Suppressor macrophage treated with lipopolysaccharide for 1 hour (primary cell): ENCODE measurements around the gene DALRD3.

Source experiments
- DNase-seq, 3 donors: peaks; one replicate each; pipeline ENCODE4 v3.0.0-alpha.2; 2020 to 2022

Gene DALRD3

DNA sequence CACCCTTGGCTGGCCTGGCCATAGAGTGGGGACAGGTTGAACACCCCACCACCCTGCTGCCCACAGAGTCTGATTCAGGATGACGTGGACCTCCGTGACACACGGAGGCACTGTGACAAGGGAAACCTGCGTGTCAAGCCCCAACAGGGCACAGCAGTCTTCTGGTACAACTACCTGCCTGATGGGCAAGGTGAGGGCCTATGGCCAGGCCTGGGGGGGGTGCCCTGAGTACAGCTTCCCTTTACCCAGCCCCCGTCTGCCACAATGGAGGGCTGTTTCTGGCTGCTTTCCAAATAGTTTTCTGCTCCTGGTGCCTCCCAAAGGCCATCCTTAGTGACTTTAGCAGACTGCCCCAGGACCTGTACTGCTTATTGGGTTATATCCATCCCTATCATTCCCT lies 12.4 kb downstream of the DALRD3 start:
- DNase-seq: no peak

DNA sequence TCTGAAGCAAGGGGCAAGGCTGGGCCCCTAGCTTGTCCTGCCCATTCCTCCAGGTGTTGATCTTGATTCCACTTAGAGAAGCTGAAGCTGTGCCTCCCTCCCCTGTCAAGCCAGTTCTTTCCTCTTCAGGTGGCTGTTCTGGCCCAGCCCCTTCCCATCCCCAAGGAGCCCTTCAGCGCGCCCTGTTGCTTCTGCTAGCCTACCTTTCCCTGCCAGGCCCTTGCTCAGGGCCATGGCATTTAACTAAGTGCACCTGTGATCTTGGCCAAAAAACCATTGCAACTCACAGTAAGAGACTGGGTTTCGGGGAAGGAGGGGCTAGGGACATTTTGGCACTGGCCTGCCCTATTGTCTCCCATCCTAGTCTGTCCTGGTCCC lies 13.1 kb downstream of the DALRD3 start:
- DNase-seq: no peak

GRCh38 chr3:49004352-49005302 lies 13.8 kb downstream of the DALRD3 start:
- DNase-seq: peak in 1 of 3 donors; percentile 30

GRCh38 chr3:49001155-49001554 lies 17.2 kb downstream of the DALRD3 start:
- no peak for DNase-seq

GRCh38 chr3:48999085-48999858 lies 19.1 kb downstream of the DALRD3 start:
- DNase-seq: no peak

DNA sequence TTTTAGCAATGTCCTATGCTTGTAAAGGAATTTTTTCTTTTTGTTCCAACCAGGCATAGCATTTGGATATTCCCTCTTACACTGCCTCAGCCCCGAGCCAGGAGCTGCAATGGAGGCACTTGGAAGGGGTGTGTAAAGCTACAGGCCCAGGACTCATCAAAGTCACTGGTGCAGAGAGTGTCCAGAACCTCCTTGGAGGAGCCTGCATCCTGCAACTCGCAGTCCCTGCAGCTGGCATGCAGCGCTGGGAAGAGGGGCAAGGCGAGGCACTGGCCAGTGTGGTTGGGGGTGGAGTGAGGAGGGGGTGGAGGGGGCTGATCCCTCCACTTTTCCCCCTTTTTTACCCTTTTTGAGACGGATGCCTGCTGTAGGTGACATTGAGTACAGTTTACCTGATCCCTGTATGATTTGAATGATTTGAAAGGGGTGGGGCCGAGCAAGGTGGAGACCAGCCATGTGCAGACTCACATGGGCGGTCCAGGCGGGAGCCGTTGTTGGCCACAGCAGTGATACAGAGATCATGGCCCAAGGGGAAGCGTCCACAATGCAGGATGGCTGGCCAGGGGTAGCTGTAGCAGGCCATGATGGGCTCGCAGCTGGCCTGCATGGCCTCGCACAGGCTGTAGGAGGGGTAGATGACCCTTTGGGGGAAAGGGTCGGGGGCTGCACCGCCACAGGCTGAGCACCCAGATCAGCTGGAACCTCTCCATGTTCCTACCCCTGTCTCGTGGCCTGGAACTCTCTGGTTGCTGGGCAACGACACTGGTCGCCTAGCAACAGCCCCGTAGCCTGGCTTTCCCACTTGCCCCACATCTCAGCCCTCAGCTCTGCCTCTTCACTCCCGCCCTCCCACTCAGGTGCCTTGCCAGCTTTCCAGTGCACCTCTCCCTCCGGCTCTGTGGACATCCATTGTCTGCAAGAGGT lies 20.4 kb downstream of the DALRD3 start:
- no peak for DNase-seq

DNA sequence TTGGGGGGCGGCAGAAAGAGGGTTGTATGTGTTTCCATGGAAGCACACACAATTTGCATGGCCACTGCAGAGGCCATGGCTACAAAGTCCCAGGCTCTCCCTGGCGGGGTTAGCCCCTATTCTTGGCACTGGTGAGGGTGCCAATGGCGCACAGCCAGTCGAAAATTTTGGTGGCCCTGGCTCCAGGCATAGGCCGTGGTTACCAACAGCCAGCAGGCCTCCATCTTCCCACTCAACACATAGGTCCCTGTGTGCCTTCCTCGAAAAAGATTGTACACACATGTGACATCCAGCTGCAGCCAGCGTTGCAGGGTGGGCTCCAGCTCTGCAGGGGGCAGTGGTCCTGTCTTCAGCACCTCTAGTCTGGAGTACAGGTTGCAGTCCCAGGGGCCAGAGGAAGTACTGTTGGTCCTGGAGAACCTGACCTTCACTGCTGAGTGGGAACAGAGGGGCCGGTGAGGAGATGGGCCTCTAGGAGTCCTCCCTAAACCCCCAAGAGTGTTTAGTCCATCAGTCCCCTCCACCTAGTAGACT lies 21.2 kb downstream of the DALRD3 start:
- DNase-seq: no peak

- no peak for DNase-seq
Measured at GRCh38 chr3:48996640-48997039, 21.7 kb downstream of the DALRD3 start.

GRCh38 chr3:48993834-48994233 lies 24.5 kb downstream of the DALRD3 start:
- DNase-seq: peak in 2 of 3 donors; percentile 22 to 40

- DNase-seq: no peak
Measured at GRCh38 chr3:48991851-48992545, 26.4 kb downstream of the DALRD3 start.

DNA sequence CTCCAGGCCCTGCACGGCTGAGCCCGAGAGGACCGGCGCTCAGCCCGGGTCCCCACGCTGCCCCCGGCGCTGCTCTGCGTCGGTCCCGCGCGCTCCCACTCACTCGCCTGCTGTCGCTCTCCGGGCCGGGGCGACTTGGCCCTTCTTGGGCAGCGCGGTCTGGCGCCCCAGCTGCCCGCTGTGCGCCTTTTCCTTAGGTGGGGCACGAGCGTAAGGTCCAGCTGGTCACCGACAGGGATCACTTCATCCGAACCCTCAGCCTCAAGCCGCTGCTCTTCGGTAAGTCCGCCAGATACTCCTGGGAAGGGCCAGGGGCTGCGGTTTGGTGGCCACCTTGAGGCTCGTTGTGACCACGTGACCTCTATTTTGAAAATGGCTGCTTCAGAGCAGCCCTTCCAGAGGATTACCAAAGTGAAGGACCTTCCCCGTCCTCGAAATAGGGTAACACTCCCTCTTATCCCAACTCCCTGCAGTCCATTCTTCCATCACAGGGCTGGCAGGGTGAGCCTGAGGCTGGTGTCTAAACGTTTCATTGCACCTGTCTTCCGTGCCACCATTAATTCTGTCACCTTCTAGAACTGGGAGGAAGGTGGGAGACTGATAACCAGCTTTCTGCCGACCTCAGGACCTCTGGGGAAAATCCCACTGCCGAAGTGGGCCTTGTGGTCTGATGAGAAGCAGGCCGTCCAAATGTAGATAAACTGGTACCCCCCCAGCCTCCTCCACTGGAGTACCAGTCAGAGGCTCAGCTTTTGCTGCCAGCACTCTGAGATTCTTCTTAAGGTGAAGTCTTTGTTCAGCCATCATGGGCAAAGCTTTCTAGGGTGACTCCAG lies 27.5 kb downstream of the DALRD3 start:
- peak in 2 of 3 donors; percentile 35 to 45 for DNase-seq

- DNase-seq: peak; percentile 87 to 91 (median 90)
Measured at GRCh38 chr3:48989796-48990635, 28.4 kb downstream of the DALRD3 start, which contains the start of gene P4HTM. Gene P4HTM, plus strand, starts transcription at chr3:48990241. Its CDS starts 16 bp downstream, at chr3:48990257.

DNA sequence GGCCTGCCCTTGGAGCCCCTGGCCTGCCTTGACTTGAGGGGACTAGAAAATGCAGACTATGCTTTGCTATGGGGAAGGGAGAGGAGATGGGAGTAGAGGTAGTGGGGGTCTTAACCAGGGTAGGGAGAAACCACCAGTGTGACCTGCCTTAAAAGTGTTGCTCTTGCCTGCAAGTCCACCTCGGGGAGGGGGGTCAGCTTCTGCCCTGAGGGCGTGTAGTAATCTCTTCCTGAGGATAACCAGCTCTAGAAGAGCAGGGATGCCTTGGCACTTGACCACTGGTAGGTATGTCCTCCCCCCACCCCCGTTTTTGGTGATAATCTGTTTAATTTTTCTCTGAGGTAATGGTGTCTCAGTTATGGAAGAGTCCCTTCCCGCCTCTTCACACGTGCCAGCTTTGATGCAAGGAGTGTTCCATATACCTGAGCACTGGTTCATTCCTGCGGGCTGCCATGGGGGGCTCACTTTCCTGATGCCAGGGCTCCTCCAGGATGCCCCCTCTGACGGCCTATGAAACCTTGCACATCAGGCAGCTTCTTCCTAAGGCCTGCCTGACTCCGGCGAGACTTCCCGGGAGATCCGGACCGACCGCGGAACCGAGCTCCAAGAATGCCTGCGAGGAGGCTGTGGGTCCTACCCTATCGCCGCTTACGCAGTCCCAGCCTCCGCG lies 29.1 kb downstream of the DALRD3 start:
- no peak for DNase-seq

DNA sequence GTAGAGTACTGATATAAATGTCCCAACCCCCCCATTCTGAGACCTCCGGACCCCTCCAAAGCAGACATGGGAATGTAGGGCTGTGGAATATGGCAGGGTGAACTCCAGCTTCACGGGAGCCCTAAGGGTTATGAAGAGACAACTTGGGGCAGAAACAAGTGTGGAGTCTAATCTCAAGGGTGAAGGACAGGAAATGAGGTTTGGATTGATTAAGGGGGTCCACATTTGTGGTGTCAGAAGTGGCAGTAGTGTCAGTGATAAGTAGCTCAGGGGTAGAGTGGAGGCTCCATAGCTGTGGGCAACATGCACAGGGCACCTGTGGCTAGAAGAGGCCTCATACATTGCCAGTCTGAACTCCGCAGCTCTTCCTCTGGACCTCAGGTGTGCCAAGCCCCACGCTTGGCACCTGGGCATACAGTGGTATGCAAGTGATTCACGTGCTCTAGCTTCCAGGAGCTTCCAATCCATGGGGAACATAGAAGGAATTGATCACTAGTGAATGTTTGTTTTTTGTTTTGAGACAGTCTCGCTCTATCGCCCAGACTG lies 32.5 kb downstream of the DALRD3 start:
- no peak for DNase-seq

DNA sequence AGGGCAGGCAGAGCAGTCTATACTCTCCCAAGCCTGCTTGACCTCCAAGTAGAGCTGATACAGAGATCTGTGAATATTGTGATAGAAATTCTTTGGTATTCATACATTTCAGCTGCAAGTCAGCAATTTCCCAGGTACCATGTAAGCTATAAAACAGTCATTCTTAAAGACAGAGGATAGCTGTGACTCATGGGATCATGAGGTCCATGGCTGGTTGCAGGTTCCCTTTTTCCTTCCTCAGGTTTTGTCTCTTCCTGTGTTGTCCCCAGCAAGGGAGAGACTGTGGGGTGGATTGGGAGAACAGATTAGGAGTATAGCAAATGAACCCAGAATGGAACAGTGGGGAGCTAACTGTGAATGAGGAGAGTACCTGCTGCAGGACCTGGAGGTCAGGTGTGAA lies 33.7 kb downstream of the DALRD3 start:
- DNase-seq: peak; percentile 68 to 78 (median 76)

DNA sequence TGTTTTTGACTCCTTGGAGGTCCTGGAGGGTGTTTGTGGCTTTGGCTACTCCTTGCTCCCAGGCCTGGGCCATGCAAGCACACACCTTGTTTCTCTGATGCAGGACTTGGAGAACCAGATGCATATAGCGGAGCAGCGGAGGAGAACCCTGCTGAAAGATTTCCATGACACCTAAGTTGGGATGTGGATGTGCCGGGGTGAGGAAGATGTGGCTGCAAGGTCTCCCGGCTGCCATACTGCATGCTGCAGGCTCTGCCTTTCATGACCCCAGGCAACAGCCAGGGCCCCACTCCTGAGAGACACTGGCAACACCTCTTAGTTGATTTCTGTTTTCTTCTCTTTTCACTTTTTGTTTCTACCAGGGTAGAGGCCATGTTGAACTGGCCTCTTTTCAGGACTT lies 35.3 kb downstream of the DALRD3 start:
- DNase-seq: no peak

DNA sequence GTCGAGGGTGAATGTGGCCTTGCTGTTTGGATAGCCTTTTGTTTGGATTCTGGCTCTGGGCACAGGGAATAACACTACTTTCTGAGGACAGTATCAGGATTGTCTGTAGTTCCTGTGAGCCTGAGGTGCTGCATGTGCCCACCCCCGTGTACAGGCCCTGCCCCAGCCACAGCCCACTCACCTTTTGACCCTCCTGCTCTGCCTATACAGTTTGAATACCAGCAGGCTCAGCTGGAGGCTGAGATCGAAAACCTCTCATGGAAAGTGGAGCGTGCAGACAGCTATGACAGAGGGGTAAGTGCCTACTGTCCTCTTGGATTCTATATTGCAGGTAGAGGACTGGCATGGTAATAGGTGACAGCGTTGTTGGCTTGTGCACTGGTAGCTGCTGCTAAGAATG lies 35.7 kb downstream of the DALRD3 start:
- DNase-seq: no peak

DNA sequence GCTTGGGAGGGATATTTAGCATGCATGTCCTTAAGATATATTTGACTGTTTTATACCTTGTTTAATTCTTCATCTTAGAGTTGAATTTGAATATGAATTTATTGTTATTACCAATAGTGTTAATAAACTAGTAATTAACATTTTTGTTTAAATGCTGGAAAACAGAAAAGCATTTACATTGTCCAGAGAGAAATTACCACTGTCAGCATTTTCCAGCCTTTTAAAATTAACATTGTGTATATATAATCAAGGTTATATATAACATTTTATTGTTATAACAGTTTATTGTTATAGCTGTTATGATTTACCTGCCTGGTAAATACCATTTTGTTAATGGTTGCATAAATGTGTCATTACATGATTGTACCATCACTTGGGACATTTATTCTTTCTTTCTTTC lies 36.4 kb downstream of the DALRD3 start:
- DNase-seq: no peak

GRCh38 chr3:48980295-48980694 lies 38.1 kb downstream of the DALRD3 start:
- no peak for DNase-seq
